Fibroblast of upper back skin (primary cell): ENCODE data around the gene C1orf21.
A peak's percentile ranks its signal among the peaks of the same experiment; 100 is the strongest.

Experiments
- DNase-seq: peaks from one replicate; pipeline ENCODE4 v3.0.0-alpha.2; 2013

C1orf21 gene

DNA sequence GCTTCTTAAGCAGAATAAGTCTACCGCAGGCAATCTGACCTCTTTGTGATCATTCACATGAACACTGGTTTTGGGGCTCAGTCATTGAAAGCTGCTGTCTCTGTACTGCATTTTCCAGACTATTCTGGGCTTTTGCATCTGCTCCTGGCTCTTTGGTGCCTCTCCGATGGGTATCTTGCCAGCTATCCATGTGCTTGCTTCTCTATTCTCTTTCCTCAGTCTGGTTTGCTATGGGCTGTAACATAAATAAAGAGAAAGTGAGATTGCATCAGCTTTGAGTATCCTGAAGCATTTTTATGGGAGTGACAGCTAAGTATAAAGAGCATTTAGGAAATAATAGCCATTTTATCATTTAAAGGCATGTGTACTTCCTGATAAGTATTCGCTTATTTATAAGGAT, 70.7 kb downstream of the C1orf21 start:
- DNase-seq = peak; percentile 54

DNA sequence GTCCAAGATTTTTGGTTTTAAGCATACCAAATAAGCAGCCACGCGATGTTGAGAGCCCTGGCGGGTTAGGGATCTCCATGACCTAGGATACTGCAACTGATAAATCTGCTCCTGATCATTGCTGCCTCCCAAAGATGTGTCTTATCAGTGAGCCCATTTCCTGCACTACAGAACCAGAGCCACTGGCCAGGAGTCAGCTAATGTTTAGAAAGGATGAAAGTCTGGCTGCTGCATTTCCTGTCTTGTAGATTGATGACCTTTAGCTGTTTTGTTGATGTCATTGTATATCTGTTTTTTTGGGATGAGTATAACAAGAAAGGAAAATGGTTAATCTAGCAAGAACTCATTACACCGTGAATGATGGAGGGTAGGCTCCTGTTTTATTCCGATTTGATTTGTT, 74.5 kb downstream of the C1orf21 start:
- DNase-seq = no peak

DNA sequence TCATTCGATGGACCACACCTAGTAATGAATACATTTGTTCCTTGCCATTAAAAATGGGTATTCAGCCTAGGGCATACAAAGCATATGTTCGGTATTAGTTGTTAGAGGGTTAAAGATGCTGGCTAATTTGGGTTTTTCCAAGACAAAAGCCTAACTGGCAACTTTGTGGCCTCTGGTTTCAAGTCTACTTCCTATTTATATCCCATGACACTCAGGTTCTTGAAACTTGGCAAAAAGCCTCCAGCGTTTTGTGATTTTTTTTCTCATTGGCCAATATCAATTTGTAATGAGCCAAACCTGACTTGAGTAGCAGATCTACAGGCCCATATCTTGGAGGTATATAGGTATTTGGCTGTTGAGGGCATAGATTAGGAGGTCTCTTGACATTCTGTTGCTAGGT, 75.3 kb downstream of the C1orf21 start:
- no peak for DNase-seq

DNA sequence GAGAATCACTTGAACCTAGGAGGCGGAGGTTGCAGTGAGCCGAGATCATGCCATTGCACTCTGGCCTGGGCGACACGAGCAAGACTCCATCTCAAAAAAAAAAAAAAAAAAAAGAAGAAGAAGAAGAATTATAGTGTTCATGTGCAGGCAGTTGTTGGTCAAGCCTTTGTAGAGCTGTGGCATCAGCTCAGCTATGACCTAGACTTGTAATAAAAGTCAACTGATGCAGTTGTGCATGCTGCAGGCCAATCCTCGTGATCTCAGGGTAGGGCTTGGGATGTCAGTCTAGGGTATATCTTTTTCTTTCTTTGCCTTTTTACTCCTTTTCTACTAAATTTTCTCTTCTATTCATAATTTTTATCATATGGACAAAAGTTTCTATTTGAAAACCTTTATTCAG, 76.2 kb downstream of the C1orf21 start:
- DNase-seq = no peak

DNA sequence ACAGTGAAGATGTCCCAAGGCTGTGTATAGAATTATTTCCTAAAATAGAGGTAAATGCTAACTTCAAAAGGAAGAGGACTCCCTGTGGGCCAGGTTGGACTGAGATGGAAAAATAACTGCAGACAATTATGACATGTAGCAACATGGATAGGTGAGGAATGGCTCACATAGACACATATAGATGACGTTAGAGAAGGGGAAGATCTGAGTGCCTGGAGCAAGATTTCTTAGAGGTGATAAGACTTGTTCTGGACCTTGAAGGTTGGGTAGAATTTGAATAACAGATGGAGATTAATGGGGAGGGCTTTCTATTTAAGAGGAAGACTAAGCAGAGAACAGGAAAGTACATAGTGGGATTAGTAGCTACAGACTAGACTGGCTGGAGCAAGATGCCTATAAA, 76.9 kb downstream of the C1orf21 start:
- DNase-seq = no peak

DNA sequence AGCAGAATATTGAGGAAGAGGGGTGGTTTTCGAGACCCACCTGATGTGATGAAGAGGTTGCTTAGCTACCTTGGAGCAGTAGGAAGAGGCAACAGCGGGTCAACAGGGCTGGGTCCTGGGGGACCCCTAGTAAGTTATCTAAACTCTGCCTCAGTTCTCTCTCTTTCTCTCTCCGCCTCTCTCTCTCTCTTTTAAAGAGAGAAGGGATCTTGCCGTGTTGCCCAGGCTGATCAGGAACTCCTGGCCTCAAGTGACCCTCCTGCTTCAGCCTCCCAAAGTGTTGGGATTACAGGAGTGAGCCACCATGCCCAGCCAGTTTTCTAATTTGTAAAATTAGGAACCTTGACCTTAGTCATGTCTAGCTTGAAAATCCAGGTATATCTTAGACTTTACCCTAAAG, 77.9 kb downstream of the C1orf21 start:
- DNase-seq = no peak

DNA sequence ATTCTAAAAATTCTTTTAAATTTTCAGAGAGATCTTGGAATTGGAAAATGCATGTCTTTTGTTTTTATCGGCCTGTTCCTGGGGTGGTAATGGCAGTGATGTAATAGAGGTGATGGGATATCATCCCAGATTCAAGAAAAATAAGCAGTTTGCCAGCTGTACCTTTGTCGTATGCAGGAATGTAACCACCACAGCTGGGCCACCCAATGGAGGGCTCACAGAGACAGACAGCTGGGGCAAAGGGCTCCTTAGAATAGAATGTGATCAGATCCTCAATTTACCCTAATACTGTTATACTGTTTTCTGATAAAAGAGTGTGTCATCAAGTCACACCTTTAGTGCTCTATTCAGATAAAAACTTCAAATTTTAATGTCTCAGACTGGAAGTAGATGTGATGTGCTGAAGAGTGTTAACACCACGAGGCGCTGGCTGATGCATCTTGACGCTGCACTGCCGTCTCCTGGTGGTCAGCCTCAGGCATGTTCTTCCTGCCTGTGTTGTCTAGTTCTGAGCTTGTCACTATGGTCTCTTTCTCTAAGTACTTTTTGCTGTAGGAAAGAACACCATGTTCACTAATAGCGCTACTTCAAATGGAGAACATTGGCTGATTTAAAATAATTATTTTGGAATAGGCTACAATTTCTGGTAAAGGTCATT, 78.8 kb downstream of the C1orf21 start:
- no peak for DNase-seq

DNA sequence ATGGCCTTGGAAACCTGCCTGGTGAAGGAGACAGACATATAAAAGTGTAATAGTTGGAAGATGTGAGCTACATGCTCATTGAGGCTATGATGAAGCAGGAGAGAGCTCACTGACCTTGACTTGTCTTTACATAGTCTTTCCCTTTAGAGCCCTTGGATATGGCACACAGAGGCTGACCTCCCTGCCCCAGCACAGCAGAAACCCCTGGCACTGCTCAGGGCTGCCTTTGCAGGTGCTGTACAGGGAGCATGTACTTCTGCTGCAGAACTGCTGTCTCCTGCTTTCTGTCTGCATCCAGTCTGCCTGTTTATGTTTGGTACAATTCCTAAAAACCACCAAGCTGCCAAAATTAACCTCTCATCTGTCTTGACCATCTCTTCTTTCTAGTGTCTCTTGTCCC, 80.5 kb downstream of the C1orf21 start:
- DNase-seq = no peak

DNA sequence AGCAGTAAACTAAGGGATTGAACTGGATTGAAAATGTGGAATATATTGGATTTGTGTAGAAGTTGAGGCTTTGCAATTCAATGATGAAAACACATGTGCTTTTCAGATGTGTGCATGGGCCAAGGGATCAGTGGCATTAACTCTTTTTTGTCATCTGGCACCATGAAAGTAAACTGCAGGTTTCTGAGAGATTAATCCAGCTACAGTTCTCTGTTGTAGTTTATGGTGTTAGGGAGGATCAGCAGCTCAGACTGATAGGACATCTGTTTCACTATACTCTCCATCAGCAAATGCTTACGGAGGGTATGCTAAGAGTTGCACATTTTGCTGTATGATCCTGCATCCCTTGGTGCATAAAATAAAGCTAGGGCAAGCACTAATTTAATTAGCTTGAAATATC, 82.6 kb downstream of the C1orf21 start:
- no peak for DNase-seq

DNA sequence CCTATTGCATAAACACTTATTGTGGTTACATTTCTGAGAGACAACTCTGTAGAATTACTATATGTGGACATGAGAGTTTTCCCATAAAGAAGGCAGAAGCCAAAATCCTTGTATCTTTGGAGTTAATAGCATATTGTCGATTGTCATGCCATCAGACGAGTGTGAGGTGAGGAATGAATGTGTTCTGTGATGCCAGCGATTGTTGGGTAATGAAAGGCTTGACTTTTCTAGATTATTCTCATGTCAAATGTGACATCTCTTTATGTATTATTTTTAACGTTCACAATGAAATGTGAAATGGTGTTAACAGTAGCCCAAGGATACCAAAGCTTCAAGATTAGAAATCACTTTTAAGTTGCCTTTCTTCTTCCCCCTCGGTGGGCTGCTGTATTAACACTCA, 84.9 kb downstream of the C1orf21 start:
- DNase-seq = no peak

DNA sequence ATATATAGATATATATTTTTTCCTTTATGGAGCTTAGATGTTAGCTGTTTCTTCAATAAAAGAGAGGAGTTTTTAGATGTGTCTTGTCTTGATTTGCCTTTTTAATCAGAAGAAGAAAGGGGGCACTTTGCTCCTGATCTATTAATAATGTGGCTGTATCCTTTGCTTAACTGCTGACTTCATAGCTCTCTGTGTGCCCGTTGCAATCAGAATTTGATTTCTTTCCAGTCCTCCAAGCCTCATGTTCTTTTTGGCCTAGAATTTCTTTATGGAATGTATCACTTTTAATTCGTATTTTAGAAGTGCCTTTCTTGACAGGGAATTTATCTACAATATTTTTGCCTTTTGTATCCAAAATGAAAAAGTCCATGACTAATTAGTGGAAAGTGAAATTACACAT, 85.3 kb downstream of the C1orf21 start:
- DNase-seq = no peak

DNA sequence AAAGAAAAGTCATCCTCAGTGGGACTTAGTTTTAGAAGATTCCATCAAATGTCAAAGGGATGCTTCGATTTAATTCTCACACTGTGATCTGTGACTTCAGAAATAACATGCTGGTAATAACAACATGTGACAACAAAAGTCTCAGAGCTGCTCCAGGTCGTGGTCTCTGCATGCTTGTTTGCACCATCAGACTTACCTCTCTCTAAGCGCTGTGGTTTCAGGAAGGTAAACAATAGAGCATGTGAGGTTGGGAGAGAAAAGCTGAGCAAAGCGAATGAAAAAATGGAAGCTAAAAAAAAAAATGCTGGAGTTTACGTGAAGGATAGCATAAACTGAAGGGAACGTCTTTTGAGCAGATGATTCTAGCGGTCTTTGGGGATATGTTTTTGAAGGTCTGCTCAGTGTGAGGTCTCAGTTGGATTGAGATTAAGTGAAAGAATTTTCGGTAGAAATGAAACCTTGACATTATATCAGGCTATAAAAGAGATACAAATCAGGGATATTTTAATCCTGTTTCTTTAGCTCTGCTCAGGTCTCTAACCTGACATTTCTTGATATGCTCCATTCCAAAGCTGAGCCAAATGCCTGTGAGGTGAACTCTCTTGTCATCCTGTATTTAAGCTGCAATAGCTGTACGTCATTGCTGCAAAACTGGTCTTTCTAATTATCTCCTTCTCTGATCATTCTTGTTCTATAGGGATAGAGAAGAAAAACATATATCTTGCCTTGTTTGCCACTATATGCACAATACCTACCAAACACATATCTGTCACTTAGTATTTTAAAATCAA, 86.5 kb downstream of the C1orf21 start:
- DNase-seq = no peak

DNA sequence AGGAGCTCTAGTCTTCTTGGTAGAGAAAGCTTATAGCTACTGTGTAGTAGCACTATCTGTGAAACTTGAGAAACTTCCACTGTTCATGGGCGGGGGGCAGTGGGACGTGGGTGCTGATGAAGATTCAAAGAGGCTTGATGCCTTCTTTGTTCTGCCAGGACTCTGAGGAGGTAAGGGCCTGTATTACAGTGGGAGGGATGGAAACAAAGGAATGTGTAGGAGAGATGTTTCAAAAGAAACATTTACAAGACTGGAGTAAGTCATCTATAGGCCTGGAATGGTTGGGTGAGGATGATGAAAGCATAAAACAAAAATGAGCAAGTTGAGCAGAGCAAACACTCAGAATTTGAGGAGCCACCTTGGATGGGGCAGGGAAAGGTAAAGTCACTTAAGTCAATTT, 89.4 kb downstream of the C1orf21 start:
- DNase-seq = no peak

DNA sequence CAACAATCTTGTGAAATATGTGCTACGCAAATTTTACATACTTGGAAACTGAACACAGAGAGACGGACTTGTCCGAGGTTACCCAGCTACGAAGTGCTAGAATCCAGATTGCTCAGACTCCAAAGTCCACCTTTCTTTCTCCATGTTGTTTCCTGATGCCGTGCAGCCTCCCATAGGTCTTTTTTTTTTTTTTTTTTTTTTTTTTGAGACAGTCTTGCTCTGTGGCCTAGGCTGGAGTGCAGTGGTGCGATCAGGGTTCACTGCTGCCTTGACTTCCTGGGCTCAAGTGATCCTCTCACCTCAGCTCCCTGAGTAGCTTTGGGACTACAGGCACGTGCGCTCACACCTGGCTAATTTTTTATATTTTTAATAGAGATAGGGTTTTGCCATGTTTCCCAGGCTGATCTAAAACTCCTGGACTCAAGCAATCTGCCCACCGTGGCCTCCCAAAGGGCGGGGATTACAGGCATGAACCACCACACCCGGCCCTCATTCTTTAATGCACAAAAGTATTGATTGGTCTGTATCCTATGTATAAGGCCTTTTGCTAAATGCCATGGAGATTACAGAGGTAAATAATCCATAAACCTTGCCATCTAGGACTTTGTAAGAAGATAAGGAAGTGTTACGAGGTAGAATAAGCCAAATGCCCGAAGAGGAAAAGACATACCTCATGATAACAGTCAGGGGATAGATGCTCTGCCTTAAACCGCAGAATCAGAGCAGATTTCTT, 92.8 kb downstream of the C1orf21 start:
- no peak for DNase-seq

DNA sequence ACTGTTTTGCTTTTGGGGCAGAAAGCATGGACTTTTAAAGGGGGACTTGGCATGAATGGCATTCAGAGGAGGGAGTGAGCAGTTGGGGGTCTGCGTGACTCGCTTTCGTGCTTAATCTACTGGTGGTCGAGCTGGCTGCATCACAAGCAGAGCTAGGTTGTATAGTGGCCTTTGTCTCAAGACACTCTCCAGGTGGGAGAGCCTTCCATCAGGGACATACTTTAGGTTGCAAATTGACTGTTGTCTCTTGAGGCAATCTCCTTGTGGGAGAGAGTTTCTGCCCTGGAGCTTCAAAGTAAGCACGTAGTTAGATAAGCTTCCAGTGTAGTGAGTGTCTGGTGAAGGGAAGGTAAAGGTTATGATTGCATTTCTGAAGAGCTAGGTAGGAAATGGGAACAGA, 93.9 kb downstream of the C1orf21 start:
- DNase-seq = no peak

DNA sequence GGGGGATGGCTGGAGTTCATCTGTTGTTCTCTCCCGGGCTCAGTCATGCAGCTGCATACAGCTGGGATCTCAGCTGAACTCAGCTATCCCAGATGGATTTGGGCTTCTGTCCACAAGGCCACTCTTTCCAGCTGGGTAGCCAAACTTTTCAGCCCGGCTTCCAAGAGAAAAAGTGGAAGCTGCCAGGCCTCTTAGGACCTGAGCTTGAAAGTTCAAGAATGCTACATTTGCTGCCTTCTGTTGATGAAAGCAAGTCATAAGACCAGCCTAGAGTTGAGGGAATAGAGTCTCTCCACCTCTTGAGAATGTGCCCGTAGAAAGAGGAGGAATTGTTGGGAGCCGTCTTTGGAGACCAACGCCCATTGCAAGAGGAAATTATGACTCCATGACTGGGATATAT, 95.3 kb downstream of the C1orf21 start:
- DNase-seq = peak; percentile 28

DNA sequence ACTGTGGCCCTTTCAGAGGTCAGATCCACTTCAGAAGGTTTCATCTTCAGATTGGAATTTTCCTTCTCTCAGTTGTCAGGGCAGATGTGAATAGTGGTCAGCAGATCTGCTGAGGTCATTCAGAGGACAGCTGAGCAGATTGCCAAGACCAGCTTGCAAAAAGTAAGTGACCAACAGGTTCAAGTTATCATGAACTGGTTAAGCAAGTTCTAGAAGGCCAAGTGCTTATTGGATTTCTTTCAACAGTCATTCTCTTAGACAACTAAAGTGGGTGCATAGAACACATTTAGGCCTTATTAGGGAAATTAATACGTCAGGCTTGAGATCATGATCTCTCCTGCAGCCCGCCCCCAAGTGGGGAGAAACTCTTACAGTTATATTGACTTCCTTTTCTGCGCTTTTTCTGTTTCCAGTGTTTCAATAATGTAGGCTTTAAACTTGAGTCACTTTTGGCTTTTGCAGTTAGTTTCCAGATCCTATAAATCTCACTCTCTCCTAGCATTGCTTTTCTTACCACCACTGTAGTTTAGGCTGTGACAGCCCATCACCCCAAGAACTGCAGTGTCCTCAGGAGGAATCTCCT, 96.4 kb downstream of the C1orf21 start:
- peak; percentile 20 for DNase-seq

DNA sequence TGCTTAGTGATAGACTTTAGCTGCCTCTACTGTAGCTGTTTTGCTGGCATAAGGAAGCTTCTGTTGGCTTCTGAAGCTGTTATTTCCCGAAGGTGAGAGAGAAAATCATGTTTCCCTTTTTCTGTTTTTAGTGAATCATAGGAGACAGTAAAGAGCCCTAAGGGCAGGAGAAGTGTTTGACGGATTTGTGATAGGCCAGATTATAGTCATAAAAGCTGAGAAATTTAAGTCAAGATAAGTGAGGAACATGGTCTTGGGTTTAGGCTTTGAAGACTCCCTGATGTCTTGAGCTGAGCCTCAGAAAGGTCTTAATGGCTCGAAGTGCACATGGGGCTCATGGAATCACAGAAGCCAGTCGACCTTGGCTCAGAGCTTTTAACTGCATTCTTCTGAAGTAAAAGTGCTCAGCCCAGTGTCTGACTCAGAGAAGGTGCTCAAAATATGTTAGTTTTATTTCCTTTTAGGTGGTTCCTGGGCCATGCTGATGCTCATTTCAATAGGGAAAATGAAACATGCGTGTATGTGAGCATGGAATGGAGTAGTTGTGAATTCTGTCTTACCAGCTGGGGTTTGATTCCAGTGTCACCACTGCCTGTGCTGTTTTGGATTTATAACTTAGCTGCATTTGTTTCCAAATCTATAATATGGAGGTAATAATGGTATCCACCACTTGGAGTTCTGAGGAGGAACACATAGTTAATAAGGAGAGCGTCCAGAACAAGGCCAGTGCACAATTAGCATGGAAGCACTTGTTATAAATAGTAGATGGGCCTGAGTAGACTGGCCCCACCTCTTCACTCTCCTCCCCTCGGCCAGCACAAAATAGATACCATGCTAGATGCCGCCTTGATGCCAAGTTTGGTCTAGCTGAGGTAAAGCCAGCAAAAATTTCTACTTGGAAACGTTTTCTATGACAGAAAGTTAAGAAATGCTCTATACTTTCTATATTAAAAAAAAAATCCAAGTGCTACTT, 99.2 kb downstream of the C1orf21 start:
- DNase-seq = peak; percentile 36

DNA sequence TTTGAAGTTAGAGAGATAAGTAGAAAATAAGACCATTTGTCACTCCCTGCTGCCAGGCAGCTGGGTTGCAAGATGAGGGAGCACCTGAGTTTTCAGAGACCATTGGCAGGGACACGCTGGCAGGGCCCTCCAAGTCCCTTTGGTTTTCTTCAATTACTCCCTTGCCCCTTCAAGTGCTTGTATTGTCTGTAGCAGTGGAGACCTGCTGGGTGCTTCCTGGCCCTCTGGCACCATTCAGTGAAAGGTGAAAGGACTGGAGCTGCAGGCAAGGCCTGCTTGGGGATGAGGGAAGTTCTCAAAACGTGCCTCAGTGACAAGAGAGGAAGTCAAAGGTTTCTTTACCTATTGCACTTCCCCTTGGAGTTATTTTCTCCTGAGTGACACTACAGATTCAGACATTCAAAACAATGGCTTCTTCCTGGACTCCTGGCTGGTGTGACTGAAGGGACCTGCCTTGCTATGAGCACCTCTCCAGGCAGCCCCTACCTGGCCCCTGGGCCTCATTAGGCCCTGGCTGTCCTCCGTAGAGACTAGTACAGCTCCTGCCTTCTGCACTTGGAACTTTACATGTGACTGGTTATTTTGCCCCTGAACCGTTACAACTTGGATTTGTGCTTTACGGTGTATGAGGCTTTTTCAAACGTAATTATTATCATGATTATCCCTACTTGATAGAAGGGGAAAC, 100.1 kb downstream of the C1orf21 start:
- no peak for DNase-seq

DNA sequence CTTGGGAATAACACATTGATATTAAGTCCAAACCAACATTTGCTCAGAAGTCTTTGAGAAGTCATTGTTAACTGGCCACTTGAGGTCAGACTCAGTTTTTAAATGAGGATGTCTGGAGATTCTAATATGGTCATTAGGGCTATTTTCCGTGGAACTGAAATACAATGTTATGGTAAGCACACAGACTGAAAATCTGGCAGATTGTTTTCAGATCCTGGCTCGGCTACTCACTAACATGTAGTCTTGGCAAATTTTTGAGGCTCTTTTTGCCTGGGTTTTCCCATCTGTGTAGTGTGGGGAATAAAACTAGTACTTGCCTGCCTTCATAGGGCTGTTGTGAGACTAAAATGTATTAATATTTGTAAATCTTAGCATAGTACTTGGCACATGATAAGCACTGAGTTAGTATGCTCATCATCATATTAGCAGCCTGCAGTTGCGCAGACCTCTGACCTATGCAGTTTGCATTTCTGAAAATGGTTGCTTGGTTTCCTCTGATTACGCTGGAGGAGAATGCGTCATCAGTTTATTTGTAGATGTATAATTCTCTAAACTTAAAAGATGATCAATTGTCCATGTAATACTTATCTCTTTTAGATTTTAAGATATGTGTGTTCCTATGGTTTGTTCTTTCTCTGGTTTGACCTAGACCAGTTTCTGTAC, 100.8 kb downstream of the C1orf21 start:
- DNase-seq = no peak

DNA sequence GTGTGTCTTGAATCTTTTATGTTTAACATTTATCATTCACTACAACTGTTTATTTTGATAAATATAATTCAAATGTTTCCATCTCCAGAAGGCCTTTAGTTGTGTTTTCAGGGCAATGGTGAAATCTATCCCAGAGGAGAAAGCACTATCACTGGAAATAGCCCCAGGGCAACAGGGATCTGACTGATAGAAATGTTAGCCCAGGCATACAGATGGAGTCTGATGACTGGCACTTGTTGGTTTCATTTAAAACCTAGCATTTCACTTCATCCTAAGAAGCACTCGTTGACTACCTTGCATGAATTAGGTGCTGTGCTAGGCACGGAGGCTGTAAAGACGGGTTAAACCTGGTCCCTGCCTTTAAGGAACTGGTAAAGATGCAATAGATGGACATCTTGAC, 103.1 kb downstream of the C1orf21 start:
- no peak for DNase-seq
